HG02852 (cell line): ENCODE measurements around the gene PRRC1.
"Not testable (repeated sequence)": the region's sequence is repeated elsewhere in the genome, so short reads cannot be mapped to it uniquely, and the experiment has no call there.

Experiments used
- ATAC-seq: cut with Tn5 transposase; IDR thresholded peaks from one replicate; pipeline ENCODE4 v1.9.1; 2021; ENCODE audit warnings: mild to moderate bottlenecking, moderate library complexity; ENCODE audit not compliant: unreplicated experiment

PRRC1 gene

DNA sequence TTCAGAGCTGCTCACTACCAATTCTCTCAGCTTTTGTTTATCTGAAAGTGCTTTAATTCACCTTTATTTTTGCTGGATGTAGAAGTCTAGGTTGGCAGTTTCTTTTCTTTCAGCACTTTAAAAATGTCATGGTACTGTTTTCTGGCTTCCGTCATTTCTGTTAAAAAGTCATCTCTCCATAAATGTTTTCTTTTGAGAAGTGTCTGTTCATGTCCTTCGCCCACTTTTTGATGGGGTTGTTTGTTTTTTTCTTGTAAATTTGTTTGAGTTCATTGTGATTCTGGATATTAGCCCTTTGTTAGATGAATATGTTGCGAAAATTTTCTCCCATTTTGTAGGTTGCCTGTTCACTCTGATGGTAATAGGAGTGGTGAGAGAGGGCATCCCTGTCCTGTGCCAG lies 23.1 kb downstream of the PRRC1 start:
- ATAC-seq = not testable (repeated sequence)

DNA sequence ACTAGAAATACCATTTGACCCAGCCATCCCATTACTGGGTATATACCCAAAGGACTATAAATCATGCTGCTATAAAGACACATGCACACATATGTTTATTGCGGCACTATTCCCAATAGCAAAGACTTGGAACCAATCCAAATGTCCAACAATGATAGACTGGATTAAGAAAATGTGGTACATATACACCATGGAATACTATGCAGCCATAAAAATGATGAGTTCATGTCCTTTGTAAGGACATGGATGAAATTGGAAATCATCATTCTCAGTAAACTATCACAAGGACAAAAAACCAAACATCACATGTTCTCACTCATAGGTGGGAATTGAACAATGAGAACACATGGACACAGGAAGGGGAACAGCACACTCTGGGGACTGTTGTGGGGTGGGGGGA lies 27.8 kb downstream of the PRRC1 start:
- not testable (repeated sequence) for ATAC-seq

- no peak for ATAC-seq
Observed at GRCh38 chr5:127549551-127549950, 32.1 kb downstream of the PRRC1 start.

GRCh38 chr5:127550652-127551409 lies 33.4 kb downstream of the PRRC1 start:
- ATAC-seq = no peak

DNA sequence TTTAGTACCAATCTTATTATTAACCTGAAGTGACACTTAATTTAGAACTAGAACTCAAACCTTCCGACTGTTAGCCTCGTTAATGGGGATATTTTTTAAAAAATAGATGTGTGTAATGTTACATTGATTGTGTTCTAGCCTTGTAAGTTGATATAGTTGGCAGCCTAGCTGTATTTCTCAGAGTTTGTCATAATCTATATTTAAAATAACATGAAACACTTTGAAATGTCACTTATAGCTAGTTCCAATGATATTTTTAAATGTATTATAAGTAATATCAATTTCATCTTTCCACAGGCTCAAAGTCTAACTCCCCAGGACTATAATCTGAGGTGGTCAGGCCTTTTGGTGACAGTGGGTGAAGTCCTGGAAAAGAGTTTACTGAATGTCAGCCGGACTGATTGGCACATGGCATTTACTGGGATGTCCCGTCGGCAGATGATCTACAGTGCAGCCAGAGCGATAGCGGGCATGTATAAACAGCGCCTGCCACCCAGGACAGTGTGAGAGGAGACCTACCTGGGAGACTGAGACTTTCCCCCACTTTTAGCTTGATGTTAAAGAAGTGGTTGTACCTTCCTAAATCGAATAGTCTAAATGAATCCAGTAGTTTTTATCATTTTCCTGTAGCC lies 34.1 kb downstream of the PRRC1 start:
- ATAC-seq = no peak

DNA sequence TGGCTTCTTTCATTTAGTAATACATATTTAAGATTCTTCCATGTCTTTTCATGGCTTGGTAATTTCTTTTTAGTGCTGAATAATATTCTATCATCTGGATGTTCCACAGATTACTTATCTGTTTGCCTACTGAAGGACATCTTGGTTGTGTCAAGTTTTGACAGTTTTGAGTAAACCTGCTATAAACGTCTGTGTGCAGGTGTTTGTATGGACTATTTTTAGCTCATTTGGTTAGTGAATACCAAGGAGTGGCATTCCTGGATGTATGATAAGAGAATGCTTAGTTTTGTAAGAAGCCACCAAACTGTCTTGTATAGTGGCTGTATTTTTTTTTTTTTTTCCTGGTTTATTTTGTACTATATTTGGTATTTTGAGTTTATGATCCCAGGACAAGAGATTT lies 38.4 kb downstream of the PRRC1 start:
- no peak for ATAC-seq

DNA sequence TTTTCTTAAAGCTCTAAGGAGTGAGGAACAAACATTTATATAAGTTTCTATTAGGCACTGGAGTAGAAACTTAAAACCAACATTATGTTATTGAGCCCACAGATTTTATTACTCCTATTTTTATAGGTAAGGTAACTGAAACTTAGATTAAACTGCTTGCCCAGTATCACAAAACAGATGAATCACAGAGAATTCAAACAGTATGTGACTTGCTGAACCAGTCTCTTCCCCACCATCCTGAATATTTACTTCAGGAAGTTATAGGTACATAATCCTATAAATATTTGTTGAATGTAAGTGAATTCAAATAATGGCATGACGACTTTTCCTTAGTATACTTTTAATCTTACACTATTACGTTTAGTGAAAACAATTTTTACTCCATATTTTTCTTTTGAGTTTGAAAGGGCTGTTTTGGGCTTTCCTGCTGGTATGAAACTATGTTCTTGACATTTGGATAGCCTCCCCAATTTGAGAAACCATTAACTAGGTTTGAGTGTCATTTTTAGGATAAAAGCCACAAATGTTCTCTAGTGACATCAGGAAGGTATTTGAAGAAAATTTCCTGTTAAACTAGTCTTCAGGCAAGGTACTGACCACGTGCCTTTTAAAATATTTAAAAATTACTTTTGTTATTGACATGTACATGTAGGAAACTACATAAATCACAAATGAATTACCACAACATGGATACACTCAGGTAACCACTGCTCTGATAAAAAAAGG lies 39.3 kb downstream of the PRRC1 start:
- ATAC-seq = no peak

GRCh38 chr5:127558273-127558672 lies 40.8 kb downstream of the PRRC1 start:
- no peak for ATAC-seq

GRCh38 chr5:127561254-127561653 lies 43.8 kb downstream of the PRRC1 start:
- ATAC-seq = no peak

DNA sequence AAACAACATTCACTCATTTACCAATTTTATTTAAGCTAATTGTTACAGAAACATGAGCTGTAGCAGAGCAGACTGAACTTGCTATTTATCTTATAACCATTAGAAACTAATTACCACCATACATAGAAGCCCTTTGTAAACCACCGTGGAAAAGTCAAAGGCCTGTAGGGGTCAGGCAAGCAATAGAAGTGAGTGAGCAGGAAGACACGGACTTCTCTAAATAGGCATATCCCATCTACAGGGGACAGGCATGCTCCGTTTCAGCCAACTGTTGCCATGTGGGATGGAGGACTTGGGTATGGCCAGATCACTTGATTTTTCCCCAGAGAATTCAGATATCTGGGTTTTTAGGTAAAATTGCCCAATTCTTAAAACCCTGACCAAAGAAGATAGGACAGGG lies 44.8 kb downstream of the PRRC1 start:
- ATAC-seq = peak; percentile 38

GRCh38 chr5:127563136-127563535 lies 45.7 kb downstream of the PRRC1 start:
- no peak for ATAC-seq

DNA sequence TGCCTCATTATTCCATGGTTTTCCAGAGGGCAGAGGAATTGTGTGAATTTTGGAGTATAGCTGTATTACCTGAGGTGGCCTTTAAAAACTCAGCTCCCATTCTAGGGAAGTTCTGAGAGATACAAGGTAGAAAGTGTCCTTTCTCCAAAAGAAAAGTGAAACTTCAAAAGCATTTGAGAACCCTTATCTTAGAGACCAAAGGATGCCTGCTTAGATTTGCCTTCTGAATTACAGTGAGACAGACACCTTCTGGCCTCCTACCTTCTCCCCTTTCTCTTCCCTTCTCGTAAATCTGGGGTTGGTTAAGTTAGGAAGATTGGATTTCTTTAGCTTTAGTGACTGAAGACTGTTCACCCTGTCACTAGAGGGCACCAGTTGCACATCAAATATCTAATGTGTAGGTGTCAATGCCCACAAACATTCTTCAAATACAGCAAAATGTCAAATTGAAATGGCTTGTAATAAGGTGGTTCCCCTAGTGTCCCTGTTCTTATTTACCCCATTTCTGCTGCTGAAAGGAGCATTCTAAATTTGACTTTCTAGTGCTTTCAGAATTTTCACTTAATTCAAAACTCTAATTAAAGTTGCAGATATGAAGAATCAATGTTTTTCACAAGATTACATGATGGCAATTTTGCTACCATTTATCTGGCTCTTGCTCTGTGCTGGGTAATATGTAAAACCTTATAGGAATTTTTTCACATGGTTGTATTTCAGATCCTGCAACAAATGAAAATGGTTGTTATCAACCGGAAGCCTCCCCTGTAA lies 46.7 kb downstream of the PRRC1 start:
- peak; percentile 43 for ATAC-seq

DNA sequence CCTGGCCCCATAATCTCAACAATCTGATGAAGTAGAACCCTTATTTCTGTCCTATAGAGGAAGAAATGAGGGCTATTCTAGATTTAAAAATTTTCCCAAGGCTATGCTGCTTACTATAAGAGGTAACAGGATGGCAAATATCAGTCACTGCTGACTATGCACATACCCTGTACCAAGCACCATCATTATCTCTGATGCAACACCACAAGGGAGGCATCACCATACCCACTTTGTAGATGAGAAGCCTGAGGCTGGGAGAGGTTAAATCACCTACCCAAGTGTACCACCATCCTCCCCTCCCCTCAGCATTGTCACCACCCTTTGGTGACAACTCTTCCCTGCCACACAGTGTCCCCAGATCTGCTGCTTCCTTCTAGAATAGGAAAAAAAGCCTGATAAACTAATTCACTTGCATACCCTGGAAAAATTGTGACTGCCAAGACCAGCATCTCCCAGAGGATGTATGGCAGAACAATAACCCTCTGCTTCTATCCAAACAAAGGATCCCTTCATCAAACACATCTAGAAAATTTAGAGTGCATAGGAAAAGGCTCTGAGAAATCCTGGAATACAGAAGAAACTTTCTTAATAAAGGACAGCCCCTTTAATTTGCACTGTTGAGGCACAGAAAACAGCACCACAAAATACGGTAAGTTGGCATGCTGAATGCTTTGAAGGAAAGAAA lies 48.3 kb downstream of the PRRC1 start:
- ATAC-seq = no peak

DNA sequence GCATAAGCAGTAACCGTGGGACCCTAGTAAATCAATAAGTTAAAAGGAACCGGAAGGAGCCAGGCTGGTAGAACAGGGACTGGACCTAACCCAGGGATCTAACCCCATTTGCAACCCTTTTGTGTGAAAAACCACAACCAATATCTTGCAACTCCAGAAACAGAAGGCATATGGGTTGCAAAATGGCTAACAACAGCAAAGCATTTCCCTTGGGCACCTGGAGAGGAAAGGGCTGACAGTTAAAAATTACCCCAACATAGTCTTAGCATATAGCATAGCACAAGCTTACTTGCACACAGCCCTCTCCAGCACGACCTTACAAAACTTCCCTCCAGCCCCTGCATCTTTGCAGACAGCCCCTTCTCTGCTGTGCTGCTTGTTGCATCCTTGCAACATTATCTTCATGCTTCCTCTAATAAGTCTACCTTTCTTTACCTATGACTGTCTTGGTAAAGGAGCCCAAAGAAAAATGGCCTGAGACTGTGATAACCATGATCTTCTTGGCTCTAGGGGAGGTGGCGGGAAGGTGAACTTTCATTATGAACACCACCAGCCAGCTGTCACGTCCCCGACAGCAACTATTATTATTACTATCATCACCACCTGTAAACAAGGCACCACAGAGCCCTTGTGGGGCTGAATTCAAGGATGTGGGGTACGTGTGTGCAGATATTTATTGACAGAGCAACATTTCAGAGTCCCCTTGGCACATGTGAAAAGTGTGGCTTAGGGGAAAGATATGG lies 49.8 kb downstream of the PRRC1 start:
- ATAC-seq = peak; percentile 78

DNA sequence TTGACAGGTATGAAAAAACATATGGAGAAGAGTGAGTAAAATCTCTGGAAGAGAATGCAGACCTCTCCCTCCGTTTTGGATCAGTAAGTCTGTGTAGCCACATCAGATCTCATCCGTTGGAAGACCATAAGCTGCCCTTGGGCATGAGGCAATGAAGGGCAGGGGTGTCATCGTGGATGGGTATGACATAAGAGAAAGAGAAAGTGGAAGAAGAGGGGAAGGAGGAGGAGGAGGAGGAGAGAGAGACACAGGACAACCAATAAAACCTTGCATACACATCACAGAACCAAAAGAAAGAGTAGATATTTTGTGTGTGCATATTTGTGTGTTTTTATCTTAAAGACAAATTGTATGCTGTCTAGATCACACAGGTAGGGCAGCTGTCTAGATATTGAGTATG lies 50.7 kb downstream of the PRRC1 start:
- no peak for ATAC-seq

DNA sequence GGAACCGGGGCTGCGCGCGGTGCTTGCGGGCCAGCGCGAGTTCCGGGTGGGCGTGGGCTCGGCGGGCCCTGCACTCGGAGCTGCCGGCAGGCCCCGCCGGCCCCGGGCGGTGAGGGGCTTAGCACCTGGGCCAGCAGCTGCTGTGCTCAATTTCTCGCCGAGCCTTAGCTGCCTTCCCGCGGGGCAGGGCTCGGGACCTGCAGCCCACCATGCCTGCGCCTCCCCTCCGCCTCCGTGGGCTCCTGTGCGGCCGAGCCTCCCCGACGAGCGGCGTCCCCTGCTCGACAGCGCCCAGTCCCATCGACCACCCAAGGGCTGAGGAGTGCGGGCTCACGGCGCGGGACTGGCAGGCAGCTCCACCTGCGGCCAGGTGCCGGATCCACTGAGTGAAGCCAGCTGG lies 52.0 kb downstream of the PRRC1 start:
- ATAC-seq = not testable (repeated sequence)

- peak; percentile 63 for ATAC-seq
Observed at GRCh38 chr5:127571314-127572131, 54.1 kb downstream of the PRRC1 start.

DNA sequence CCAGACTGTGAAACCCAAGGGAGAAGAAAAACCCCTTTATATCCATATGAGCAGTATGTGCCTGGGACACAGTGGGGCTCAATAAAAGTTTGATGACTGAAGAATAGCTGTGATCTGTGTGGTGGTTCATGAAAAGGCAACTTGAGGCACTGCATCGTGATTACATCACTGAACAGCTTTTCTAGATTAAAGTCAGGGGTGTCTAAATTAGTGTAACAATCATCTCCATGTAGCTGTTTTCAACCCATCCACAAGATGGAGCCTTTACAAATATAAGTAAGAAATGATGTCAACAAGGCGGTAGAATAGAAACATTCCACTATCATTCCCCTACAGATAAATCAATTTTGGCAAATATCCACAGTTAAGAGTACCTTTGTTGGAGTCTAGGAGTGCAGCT lies 55.5 kb downstream of the PRRC1 start:
- no peak for ATAC-seq
